GM06990 (cell line): Measurements from ENCODE around the gene RNF121.

Experiments
- DNase-seq: peaks from one replicate; pipeline ENCODE4 v3.0.0-alpha.2; 2011; ENCODE audit not compliant: insufficient read length; ENCODE audit errors: extremely low read depth
- H3K27me3 ChIP-seq: replicated peaks from 2 replicates; pipeline ENCODE4 v1.6.0; 2011; ENCODE audit warnings: low read length; ENCODE audit not compliant: control insufficient read depth, insufficient read depth
- H3K36me3 ChIP-seq: 2 replicates; pipeline ENCODE4 v1.5.1; 2011; ENCODE audit warnings: low read length; ENCODE audit not compliant: control insufficient read depth, insufficient read depth
- H3K4me3 ChIP-seq: replicated peaks from 2 replicates; pipeline ENCODE4 v1.5.1; 2011; ENCODE audit warnings: low read depth, mild to moderate bottlenecking, control low read depth, low read length
- TF ChIP-seq, protein P1 (sequence below): IDR thresholded peaks from 2 replicates; pipeline ENCODE4 v1.5.1; 2011; ENCODE audit warnings: low read length, control low read depth, mild to moderate bottlenecking, inconsistent platforms; ENCODE audit not compliant: insufficient read depth, poor library complexity, severe bottlenecking

RNF121 gene

DNA sequence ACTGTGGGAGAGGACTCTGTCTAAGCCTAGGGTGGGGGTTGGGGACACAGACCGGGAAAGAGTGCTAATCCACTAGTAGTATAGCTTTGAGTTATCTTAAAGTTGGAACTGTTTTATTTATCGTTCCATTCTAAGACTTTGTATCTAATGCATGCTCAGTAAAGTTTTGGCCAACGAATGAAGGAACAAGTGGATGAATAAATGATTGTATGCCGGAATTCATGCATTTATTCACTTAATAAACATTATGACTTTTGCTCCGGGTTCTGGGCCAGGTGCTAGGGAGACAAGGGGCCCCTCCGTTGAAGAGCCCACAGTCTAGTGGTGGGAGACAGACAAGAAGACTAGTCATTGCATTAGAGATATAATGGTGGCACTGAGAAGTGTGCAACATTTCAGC, 645 bp downstream of the RNF121 start:
- no peaks in the 10 kb centered on the region for H3K36me3 ChIP-seq
- H3K27me3 ChIP-seq: no peaks in the 10 kb centered on the region
- DNase-seq: no peak
- H3K4me3 ChIP-seq: peak overlapping the region; percentile 76
- TF ChIP-seq, protein P1, sequence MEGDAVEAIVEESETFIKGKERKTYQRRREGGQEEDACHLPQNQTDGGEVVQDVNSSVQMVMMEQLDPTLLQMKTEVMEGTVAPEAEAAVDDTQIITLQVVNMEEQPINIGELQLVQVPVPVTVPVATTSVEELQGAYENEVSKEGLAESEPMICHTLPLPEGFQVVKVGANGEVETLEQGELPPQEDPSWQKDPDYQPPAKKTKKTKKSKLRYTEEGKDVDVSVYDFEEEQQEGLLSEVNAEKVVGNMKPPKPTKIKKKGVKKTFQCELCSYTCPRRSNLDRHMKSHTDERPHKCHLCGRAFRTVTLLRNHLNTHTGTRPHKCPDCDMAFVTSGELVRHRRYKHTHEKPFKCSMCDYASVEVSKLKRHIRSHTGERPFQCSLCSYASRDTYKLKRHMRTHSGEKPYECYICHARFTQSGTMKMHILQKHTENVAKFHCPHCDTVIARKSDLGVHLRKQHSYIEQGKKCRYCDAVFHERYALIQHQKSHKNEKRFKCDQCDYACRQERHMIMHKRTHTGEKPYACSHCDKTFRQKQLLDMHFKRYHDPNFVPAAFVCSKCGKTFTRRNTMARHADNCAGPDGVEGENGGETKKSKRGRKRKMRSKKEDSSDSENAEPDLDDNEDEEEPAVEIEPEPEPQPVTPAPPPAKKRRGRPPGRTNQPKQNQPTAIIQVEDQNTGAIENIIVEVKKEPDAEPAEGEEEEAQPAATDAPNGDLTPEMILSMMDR: no peak

DNA sequence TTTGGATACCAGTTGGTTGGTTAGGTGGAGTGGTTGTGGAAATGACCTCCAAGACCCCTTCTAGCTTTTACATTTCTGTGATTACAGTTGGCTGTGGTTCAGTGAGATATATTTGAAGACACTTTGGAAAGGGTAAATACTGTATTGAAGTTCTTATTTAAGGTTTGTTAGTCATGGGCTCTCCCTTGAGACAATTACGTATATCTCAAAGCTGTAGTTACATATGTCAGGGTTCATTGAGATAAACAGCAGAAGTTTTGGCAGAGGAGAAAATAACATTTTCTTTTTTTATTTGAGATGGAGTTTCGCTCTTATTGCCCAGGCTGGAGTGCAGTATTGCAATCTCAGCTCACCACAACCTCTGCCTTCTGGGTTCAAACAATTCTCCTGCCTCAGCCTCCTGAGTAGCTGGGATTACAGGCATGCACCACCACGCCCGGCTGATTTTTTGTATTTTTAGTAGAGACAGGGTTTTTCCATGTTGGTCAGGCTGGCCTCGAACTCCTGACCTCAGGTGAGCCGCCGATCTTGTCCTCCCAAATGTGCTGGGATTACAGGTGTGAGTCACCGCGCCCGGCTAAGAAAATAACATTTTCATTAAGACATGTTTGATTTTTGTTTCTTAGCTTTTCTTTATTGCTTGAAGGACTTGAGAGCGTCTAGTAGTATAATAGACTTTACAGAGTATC, 1.9 kb downstream of the RNF121 start:
- Histone ChIP-seq H3K27me3 (no peaks in the 10 kb centered on the region), H3K36me3 (no peaks in the 10 kb centered on the region), H3K4me3 (peak overlapping the region; percentile 76)
- DNase-seq: no peak
- TF ChIP-seq, protein P1: no peak

DNA sequence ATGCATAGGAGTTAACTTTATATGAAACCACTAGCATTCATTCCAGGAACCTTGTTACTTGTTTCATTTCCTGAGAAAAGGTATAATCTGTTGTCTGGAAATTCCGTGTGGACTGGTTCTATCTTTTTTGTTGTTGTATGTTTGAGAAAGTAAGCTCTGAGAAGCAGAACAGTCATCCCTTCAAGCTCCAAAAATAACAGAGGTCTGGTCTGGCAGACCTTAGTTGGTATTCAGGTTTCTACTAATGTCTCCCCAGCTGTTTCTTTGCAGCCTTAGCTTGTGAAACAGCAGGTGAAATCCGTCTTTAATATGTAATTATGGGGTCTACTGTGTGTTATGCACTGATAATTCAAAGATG, 2.4 kb downstream of the RNF121 start:
- Histone ChIP-seq H3K27me3 (no peaks in the 10 kb centered on the region), H3K36me3 (no peaks in the 10 kb centered on the region), H3K4me3 (peak overlapping the region; percentile 76)
- peak; percentile 55 for DNase-seq
- TF ChIP-seq, protein P1: no peak

DNA sequence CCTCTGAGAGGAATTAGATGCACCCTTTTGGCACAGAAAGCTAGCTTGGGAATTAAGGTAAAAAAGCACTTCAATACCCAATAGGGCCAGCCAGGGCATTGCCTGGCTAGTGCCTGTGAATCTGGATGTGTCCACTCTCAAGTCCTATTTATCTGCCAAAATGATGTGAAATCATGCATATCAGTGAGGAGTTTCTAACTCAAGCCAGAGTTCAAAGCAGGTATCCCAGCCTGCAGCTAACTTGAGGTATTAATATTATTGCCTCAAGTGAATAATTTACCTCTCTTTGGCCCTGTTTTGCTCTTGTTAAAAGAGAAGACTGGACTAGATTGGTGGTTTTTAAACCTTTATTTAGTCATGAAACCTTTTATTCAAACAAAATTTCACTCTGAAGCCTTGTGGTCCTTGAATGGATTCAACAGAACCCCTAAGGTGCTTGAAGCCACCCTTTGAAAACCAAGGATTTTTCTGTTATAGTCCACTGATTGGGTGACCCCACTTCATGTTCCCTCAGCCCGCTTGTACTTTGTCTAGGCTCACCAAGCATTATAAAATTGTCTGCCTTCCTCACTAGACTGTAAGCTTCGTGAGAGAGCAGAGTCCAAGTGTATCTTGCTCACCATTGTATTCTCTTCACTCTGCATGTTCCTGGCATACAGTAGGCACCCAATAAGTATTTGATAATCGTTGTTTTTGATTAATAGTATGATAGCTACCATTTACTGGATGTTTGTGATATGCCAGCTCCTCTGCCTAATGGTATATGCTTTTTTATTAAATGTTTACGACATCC, 4.5 kb downstream of the RNF121 start:
- Histone ChIP-seq H3K27me3 (no peaks in the 10 kb centered on the region), H3K4me3 (peak overlapping the region; percentile 46)
- TF ChIP-seq, protein P1: no peak

DNA sequence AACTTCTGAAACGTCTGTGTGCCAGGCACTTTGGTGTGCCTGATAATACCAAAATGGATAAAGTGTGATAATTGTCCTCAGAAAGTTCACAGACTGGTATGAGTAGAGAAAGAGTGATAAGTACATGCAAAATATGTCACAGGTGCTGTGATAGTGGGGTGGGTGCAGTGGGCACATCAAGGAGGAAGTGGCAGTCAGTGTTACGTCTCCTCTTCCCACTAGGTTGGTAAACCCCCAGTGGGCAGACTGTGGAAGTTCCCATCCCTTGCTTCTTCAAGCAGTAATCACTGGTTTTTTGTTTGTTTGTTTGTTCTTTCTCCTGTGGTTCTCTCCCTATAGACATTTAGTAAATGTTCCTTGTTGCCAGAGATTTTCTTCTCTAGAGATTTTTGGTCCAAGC, 5.4 kb downstream of the RNF121 start:
- TF ChIP-seq, protein P1: no peak
- no peaks in the 10 kb centered on the region; the same call in 1 of the 2 replicates for H3K36me3 ChIP-seq
- no peaks in the 10 kb centered on the region for H3K27me3 ChIP-seq
- DNase-seq: no peak
- peak overlapping the region; percentile 46 for H3K4me3 ChIP-seq

More for the DNA sequence above, 4.5 kb downstream of the RNF121 start:
- H3K36me3 ChIP-seq: no peaks in the 10 kb centered on the region; the same call in 1 of the 2 replicates
- DNase-seq: no peak
